Subcutaneous abdominal adipose tissue (tissue), 5 donors: ENCODE measurements around the gene CDKAL1.
"Not testable (repeated sequence)": the region's sequence is repeated elsewhere in the genome, so short reads cannot be mapped to it uniquely, and the experiment has no call there.

Experiments used
- H3K27ac ChIP-seq: one replicate; pipeline ENCODE4 v1.7.0; 2013; ENCODE audit warnings: low read depth, mild to moderate bottlenecking, inconsistent platforms, low read length, moderate library complexity
- H3K27me3 ChIP-seq, 5 donors: one replicate each; pipeline ENCODE4 v1.7.0; 2013; ENCODE audit warnings: low read length in 5 of 5, inconsistent platforms in 1 of 5; ENCODE audit not compliant: control insufficient read depth in 5 of 5, insufficient read depth in 4 of 5
- H3K36me3 ChIP-seq, 5 donors: one replicate each; pipeline ENCODE4 v1.7.0; 2013; ENCODE audit warnings: low read length in 5 of 5; ENCODE audit not compliant: control insufficient read depth in 5 of 5, insufficient read depth in 5 of 5
- H3K4me1 ChIP-seq, 5 donors: one replicate each; pipeline ENCODE4 v1.7.0; 2013; ENCODE audit warnings: low read length in 5 of 5, mild to moderate bottlenecking in 3 of 5, moderate library complexity in 1 of 5; ENCODE audit not compliant: control insufficient read depth in 5 of 5, insufficient read depth in 5 of 5
- H3K4me3 ChIP-seq, 5 donors: one replicate each; pipeline ENCODE4 v1.7.0; 2013; ENCODE audit warnings: low read length in 5 of 5, low read depth in 1 of 5
- H3K9ac ChIP-seq, 5 donors: one replicate each; pipeline ENCODE4 v1.7.0; 2013; ENCODE audit warnings: low read length in 5 of 5, mild to moderate bottlenecking in 4 of 5, moderate library complexity in 3 of 5
- H3K9me3 ChIP-seq, 5 donors: one replicate each; pipeline ENCODE4 v1.7.0; 2013; ENCODE audit warnings: low read length in 5 of 5; ENCODE audit not compliant: control insufficient read depth in 5 of 5
- donor health status: healthy.
- donor health status: healthy.
- donor health status: healthy.
- donor health status: healthy.
- donor health status: healthy.

Gene CDKAL1

DNA sequence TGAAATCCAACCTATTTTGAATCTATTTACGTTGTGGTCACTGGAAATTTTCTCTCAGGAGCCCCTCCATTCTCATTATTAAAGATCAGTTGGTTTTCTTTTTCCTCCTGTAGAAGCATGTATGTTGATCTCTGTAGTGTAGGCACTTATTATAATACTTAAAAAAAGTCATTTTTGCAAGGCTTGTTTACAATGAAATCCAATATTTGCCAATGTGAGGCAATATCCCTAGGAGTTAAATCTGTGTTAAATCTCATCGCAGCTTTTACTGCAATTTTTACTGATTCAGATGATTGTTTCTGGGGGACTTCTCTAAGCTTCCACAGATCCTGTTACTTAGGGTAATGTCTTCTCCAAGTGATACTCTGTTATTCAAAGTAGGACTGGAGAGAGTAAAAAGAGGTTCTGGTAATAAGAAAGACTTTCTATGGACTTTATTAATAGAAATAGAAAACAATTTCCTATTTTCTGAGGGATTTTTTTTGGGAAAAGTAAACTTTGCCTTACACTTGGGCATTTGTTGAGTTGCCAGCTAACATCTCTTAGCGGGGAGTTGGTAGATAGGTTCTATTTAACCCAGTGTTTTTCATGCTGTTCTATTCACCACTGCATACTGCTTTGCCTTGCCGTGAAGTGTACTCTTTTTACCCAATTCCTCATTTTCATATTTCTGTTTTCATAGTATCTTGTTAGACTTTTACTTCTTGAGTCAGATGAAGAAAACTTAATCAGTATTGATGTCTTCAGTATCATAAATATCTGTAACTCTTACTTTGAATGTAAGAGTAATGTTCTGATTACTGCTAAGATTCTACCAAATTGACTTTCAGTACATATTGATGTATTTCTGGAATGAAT lies 48.6 kb downstream of the CDKAL1 start:
- Histone ChIP-seq H3K36me3 (peaks cover 0 to 17% (median 7%) of the 10 kb centered on the region in 5 donors), H3K4me3 (no peak overlapping the region), H3K27me3 (no peaks in the 10 kb centered on the region), H3K27ac (no peak overlapping the region), H3K9me3 (no peaks in the 10 kb centered on the region), H3K4me1 (no peaks in the 10 kb centered on the region), H3K9ac (no peak overlapping the region)

DNA sequence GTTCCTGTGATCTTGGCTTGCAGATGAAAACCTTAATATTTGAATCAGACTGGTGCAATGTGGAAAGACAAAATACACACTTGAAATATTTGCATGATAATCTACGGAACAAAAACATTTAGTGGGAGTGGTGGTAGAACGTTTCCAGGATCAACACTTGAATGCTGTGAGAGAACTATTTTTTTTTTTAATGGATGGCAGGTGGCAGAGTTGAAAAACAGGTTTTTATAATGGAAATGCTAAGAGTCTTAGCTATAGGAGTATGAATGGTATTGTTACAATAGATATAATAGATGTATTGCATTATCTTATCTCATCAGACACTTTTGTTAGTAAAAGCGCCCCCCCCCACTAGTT lies 49.2 kb downstream of the CDKAL1 start:
- Histone ChIP-seq H3K27ac (no peak overlapping the region), H3K4me1 (no peaks in the 10 kb centered on the region), H3K9ac (no peak overlapping the region), H3K9me3 (no peaks in the 10 kb centered on the region), H3K36me3 (peaks cover 0 to 17% (median 7%) of the 10 kb centered on the region in 5 donors), H3K27me3 (no peaks in the 10 kb centered on the region), H3K4me3 (no peak overlapping the region)

DNA sequence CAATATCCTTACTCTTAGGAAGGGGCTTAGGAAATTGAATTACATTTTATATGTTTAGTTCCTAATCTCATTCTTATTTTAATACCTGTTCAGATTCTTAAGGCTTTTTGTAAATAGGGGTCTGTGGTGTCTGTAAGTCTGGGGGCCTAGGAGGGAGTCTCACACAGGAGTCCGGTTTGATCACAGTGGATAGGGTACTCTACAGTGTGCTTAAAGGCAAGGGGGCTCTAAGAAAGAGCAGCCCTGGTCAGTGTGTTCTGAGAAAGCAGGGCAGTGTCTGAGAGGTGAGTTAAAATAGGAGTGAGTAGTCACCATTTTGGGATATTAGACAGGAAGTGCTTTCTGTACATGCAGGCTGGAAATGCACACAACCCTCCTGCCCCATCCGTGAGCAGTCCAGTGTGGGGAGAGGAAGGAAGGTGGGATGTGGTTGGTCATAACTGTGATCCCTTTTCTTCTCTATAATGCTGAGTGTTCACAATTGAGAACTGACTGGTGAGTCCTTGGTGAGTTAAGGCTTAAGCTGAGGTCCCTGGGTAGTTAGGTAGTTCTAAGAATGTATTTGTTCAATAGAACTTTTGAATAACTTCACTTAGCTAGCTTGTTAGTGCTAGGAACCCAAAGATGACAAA lies 50.0 kb downstream of the CDKAL1 start:
- H3K9ac ChIP-seq = no peak overlapping the region

DNA sequence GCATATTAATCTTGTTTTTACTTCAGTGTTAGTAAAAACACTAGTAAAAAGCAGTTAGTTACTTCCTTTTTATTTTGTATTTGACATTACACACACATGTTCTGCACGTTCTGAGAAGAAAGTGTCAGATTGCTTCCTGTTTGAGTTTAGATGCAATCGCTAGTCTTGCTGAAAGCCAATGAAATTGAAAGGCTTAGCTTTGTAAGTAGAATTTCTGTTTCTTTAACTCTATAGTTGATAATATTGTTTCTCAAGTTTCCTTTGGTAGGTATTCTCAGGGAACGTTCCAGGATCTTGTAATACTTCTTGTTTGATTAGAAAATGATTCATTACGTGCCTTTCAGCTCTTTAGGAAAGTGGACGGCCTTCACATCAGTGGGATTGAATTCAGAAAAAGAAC lies 55.0 kb downstream of the CDKAL1 start:
- Histone ChIP-seq H3K36me3 (peaks cover 0 to 10% (median 0%) of the 10 kb centered on the region in 5 donors), H3K4me1 (peaks cover 0 to 9% (median 0%) of the 10 kb centered on the region in 5 donors), H3K27ac (no peak overlapping the region), H3K27me3 (no peaks in the 10 kb centered on the region), H3K9me3 (peaks cover 0 to 2% (median 0%) of the 10 kb centered on the region in 5 donors), H3K4me3 (no peak overlapping the region), H3K9ac (no peak overlapping the region)

More for the DNA sequence above, 50.0 kb downstream of the CDKAL1 start:
- Histone ChIP-seq H3K27ac (no peak overlapping the region), H3K27me3 (no peaks in the 10 kb centered on the region), H3K4me1 (peaks cover 0 to 4% (median 0%) of the 10 kb centered on the region in 5 donors), H3K36me3 (peaks cover 0 to 17% (median 3%) of the 10 kb centered on the region in 5 donors), H3K4me3 (no peak overlapping the region), H3K9me3 (no peaks in the 10 kb centered on the region)

DNA sequence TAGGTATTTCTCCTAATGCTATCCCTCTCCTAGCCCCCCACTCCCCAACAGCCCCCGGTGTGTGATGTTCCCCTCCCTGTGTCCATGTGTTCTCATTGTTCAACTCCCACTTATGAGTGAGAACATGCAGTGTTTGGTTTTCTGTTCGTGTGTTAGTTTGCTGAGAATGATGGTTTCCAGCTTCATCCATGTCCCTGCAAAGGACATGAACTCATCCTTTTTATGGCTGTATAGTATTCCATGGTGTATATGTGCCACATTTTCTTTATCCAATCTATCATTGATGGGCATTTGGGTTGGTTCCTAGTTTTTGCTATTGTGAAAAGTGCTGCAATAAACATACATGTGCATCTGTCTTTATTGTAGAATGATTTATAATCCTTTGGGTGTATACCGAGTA lies 56.2 kb downstream of the CDKAL1 start:
- not testable (repeated sequence) for H3K27ac ChIP-seq, H3K4me1 ChIP-seq, H3K9me3 ChIP-seq, H3K27me3 ChIP-seq, H3K9ac ChIP-seq, H3K4me3 ChIP-seq, H3K36me3 ChIP-seq

DNA sequence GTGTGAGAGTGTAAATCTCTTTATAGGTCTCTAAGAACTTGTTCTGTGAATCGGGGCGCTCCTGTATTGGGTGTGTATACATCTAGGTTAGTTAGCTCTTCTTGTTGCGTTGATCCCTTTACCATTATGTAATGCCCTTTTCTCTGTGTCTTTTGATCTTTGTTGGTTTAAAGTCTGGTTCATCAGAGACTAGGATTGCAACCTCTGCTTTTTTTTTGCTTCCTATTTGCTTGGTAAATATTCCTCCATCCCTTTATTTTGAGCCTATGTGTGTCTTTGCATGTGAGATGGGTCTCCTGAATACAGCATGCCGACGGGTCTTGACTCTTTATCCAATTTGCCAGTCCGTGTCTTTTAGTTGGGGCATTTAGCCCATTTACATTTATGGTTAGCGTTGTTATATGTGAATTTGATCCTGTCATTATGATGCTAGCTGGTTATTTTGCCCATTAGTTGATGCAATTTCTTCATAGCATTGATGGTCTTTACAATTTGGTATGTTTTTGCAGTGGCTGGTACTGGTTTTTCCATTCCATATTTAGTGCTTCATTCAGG lies 60.1 kb downstream of the CDKAL1 start:
- H3K9me3 ChIP-seq, H3K4me3 ChIP-seq, H3K9ac ChIP-seq, H3K4me1 ChIP-seq, H3K27ac ChIP-seq, H3K27me3 ChIP-seq: not testable (repeated sequence)
- H3K36me3 ChIP-seq = peaks cover 0 to 25% (median 9%) of the 10 kb centered on the region in 5 donors

DNA sequence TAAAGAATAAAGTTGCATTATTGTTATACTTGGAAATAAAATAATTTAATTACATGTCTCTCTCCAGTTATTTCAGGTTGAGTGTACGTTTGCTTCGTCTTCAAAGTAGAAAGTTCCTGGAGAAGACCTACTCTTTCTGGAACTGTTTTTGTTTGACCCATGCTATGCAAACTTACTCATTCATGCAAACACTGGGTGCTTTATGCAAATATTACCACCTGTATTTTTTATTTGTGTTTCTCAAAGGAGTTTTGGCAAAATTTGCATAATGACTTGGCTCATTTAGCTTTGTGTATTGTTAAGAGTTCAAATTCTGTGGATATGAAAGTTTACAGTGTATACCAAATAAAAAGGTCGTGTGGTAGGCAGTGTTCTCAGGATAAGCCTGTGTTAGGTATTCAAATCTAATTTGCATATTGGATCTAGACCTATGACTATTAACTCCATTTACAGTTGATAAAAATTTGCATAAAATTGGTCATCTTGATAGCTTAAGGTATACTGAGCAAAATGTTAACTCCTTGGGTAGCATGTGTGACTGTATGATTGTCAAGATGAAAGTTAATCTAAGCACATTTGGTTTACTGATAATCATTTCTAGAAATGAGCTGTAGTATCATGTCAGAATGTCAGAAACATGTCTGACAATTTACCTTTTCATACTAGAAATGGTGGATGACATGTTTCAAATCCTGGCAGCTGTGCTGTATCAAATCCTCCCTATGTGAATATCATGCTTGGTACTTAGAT lies 65.2 kb downstream of the CDKAL1 start:
- no peak overlapping the region for H3K27ac ChIP-seq
- peaks cover 0 to 3% (median 0%) of the 10 kb centered on the region in 5 donors for H3K9me3 ChIP-seq
- H3K9ac ChIP-seq = no peak overlapping the region
- no peaks in the 10 kb centered on the region for H3K27me3 ChIP-seq
- no peaks in the 10 kb centered on the region for H3K4me1 ChIP-seq
- peaks cover 0 to 27% (median 9%) of the 10 kb centered on the region in 5 donors for H3K36me3 ChIP-seq
- no peak overlapping the region for H3K4me3 ChIP-seq

DNA sequence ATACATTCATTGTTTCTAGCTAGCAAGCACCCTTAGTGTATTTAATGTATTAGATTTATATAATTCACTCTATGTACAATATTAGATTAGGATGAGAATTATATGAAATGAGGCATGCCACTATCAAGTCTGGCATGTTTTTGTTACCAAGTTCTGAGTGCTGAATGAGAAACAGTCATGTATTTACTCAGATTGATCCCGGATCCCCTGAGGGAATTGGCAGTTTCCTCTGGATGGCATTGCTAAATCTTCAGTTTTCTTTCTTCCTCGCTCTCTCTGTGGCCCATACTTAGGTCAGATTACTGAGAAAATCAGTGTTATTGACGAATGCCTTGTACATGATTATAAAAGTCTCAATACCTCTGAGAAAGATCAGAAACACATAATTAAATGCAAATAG lies 66.6 kb downstream of the CDKAL1 start:
- H3K4me1 ChIP-seq = no peaks in the 10 kb centered on the region
- no peak overlapping the region for H3K4me3 ChIP-seq
- peaks cover 0 to 3% (median 0%) of the 10 kb centered on the region in 5 donors for H3K9me3 ChIP-seq
- H3K27ac ChIP-seq = no peak overlapping the region
- peaks cover 0 to 20% (median 6%) of the 10 kb centered on the region in 5 donors for H3K36me3 ChIP-seq
- no peaks in the 10 kb centered on the region for H3K27me3 ChIP-seq
- no peak overlapping the region for H3K9ac ChIP-seq

DNA sequence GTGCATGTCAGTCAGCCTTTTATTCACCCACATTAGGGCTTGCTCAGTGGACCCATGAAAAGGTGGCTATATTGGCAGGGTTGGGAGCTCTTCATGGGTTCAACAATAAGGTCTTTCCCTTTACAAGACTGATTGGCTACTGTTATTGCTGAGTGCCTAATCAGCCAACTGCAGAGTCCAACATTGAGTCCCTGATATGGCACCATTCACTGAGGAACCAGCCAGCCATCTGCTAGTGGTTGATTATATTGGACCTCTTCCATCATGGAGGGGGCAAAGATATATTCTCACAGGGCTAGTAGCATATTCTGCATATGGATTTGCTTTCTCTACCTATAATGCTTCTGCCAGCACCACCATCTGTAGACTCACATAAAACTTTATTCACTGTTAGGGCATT lies 69.9 kb downstream of the CDKAL1 start:
- Histone ChIP-seq H3K9me3 (no peaks in the 10 kb centered on the region), H3K4me3 (no peak overlapping the region), H3K4me1 (no peaks in the 10 kb centered on the region), H3K36me3 (peaks cover 0 to 6% (median 0%) of the 10 kb centered on the region in 5 donors), H3K9ac (no peak overlapping the region), H3K27ac (no peak overlapping the region), H3K27me3 (no peaks in the 10 kb centered on the region)
